Sciatic nerve (tissue), 2 donors: Measurements from ENCODE around the gene ZNF761. TPM values are rescaled to one million over a fixed set of nuclear protein-coding genes. Genes with fewer than 3 reads are reported as not detected.
"Not testable (repeated sequence)": the region's sequence is repeated elsewhere in the genome, so short reads cannot be mapped to it uniquely, and the experiment has no call there.

Experiments used
- ATAC-seq: fragments of 200-7000 bp; cut with Tn5 transposase; one replicate; pipeline ENCODE4 v1.9.1; 2020; ENCODE audit warnings: mild to moderate bottlenecking, moderate library complexity
- DNase-seq: peaks from one replicate; pipeline ENCODE4 v3.0.0-alpha.2; 2020; ENCODE audit warnings: low spot score
- intact Hi-C: fragments of 100-400 bp; cut with DNase I; formaldehyde crosslinking; loops from one replicate; pipeline ENCODE4 v1.14.2; 2022
- total RNA-seq: library from RNA; stranded (reverse); fragmentation: NEBNext Ultra II Directional; extraction: Animal tissue kit (Norgen Biotek cat#: 25700); gene quantifications from one replicate; pipeline ENCODE4 v1.2.1, GENCODE V29; 2021
- donor health status: DM: no; HTN: no; CAD: no.
- donor health status: DM: no; HTN: no; CAD: no.

The ZNF761 gene
- total RNA-seq, 1 donor from 2014 or later = 10.4 TPM

GRCh38 chr19:53503151-53503550 lies 71.4 kb downstream of the ZNF761 start:
- DNase-seq, ATAC-seq, intact Hi-C loops: not testable (repeated sequence)

- peak; percentile 81 for ATAC-seq
- DNase-seq, intact Hi-C loops: not testable (repeated sequence)
Measured at GRCh38 chr19:53503671-53504364, 72.0 kb downstream of the ZNF761 start.

GRCh38 chr19:53504365-53504703 lies 72.5 kb downstream of the ZNF761 start:
- ATAC-seq = peak; percentile 93
- intact Hi-C loops, DNase-seq: not testable (repeated sequence)

GRCh38 chr19:53504885-53505284 lies 73.1 kb downstream of the ZNF761 start:
- ATAC-seq = peak; percentile 77
- intact Hi-C loops = no loop called here

GRCh38 chr19:53506728-53507127 lies 74.9 kb downstream of the ZNF761 start:
- no peak for ATAC-seq
- no peak for DNase-seq
- intact Hi-C loops = no loop called here

More at GRCh38 chr19:53504885-53505284, 73.1 kb downstream of the ZNF761 start:
- no peak for DNase-seq

Other genes with a start within 250 kb of the ZNF761 start
- gene ZNF665, start 238.6 kb upstream of the ZNF761 start, total RNA-seq = 8.4 TPM
- 27.0 TPM for gene ZNF677, start 177.1 kb upstream of the ZNF761 start, total RNA-seq
- not detected for gene VN1R2, start 173.7 kb upstream of the ZNF761 start, total RNA-seq
- gene VN1R4, start 164.3 kb upstream of the ZNF761 start, total RNA-seq = not detected
- 8.3 TPM for gene ZNF845, start 98.2 kb upstream of the ZNF761 start, total RNA-seq
- gene ZNF525, start 66.3 kb upstream of the ZNF761 start, total RNA-seq = 16.1 TPM
- 17.1 TPM for gene ZNF765, start 36.8 kb upstream of the ZNF761 start, total RNA-seq
- gene ZNF813, start 35.7 kb downstream of the ZNF761 start, total RNA-seq = 3.3 TPM
- gene ZNF331, start 106.2 kb downstream of the ZNF761 start, total RNA-seq = 39.8 TPM
- gene DPRX, start 200.0 kb downstream of the ZNF761 start, total RNA-seq = not detected